HepG2 (cell line): ENCODE measurements around the gene OGFR. TPM values are rescaled to one million over a fixed set of nuclear protein-coding genes. Genes with fewer than 3 reads are reported as not detected.

Experiments
- FOXO1 ChIP-seq: sonication (generic); formaldehyde crosslinking; IDR thresholded peaks from 2 replicates; pipeline ENCODE4 v1.4.0; 2020; ENCODE audit warnings: missing genetic modification reagents
- HDAC6 ChIP-seq: fragments of 200-600 bp; sonication (generic); IDR thresholded peaks from 2 replicates; pipeline ENCODE4 v1.7.0; 2017; ENCODE audit warnings: mild to moderate bottlenecking, antibody characterized with exemption, low read length, low read depth
- HOXA3 ChIP-seq: sonication (generic); formaldehyde crosslinking; IDR thresholded peaks from 2 replicates; pipeline ENCODE4 v1.5.0; 2020; ENCODE audit warnings: missing genetic modification reagents
- HOXA9 ChIP-seq: sonication (generic); formaldehyde crosslinking; IDR thresholded peaks from 2 replicates; pipeline ENCODE4 v1.8.1; 2022; ENCODE audit warnings: missing genetic modification reagents, mild to moderate bottlenecking, moderate library complexity, borderline replicate concordance
- LBX2 ChIP-seq: sonication (generic); formaldehyde crosslinking; IDR thresholded peaks from 2 replicates; pipeline ENCODE4 v1.5.0; 2020; ENCODE audit warnings: missing genetic modification reagents, mild to moderate bottlenecking, borderline replicate concordance
- MBD4 ChIP-seq: IDR thresholded peaks from 2 replicates; pipeline ENCODE4 v1.6.1; 2012; ENCODE audit warnings: low read length, inconsistent platforms, borderline replicate concordance
- MED8 ChIP-seq: sonication (generic); formaldehyde crosslinking; IDR thresholded peaks from 2 replicates; pipeline ENCODE4 v1.8.1; 2023; ENCODE audit warnings: mild to moderate bottlenecking, missing genetic modification reagents; ENCODE audit not compliant: insufficient replicate concordance
- MTA3 ChIP-seq: sonication (generic); formaldehyde crosslinking; IDR thresholded peaks from 2 replicates; pipeline ENCODE4 v1.4.0; 2020; ENCODE audit warnings: missing genetic modification reagents
- PCBP1 ChIP-seq: fragments of 200-400 bp; formaldehyde crosslinking; IDR thresholded peaks from 2 replicates; pipeline ENCODE4 v1.6.1; 2017; ENCODE audit warnings: mild to moderate bottlenecking, low read depth, low read length, borderline replicate concordance
- REPIN1 ChIP-seq: sonication (generic); formaldehyde crosslinking; IDR thresholded peaks from 2 replicates; pipeline ENCODE4 v1.8.0; 2022; ENCODE audit warnings: missing genetic modification reagents, low read depth, mild to moderate bottlenecking, borderline replicate concordance
- RXRB ChIP-seq: IDR thresholded peaks from 2 replicates; pipeline ENCODE4 v1.6.1; 2016; ENCODE audit warnings: borderline replicate concordance, missing genetic modification reagents, missing compliant biosample characterization
- SIN3A ChIP-seq: IDR thresholded peaks from 2 replicates; pipeline ENCODE4 v1.6.1; 2011; ENCODE audit warnings: low read depth, mild to moderate bottlenecking, control low read depth, low read length, borderline replicate concordance
- TGIF2 ChIP-seq: IDR thresholded peaks from 2 replicates; pipeline ENCODE4 v1.6.1; 2016; ENCODE audit warnings: control low read depth, missing compliant biosample characterization
- THAP11 ChIP-seq: IDR thresholded peaks from 2 replicates; pipeline ENCODE4 v1.6.1; 2016; ENCODE audit warnings: missing biosample characterization, missing genetic modification reagents
- ZNF101 ChIP-seq: sonication (generic); formaldehyde crosslinking; IDR thresholded peaks from 2 replicates; pipeline ENCODE4 v1.4.0; 2020; ENCODE audit warnings: mild to moderate bottlenecking, low read depth, missing genetic modification reagents, borderline replicate concordance
- ZNF3 ChIP-seq: IDR thresholded peaks from 2 replicates; pipeline ENCODE4 v1.7.0; 2017; ENCODE audit warnings: inconsistent platforms
- ZNF354B ChIP-seq: sonication (generic); formaldehyde crosslinking; IDR thresholded peaks from 2 replicates; pipeline ENCODE4 v1.8.0; 2022; ENCODE audit warnings: mild to moderate bottlenecking, missing genetic modification reagents
- ZNF530 ChIP-seq: sonication (generic); formaldehyde crosslinking; IDR thresholded peaks from 2 replicates; pipeline ENCODE4 v1.5.0; 2020; ENCODE audit warnings: low read depth, mild to moderate bottlenecking, missing genetic modification reagents
- polyA plus RNA-seq, 8 experiments: library from polyadenylated mRNA; depleted of rRNA in 3 of 8; stranded (reverse) in 7 of 8; unstranded in 1 of 8; fragments of >200 nt; fragmentation: Illumina TruSeq in 4 of 8; extraction: Trizol in 4 of 8; gene quantifications; 2 replicates each; pipeline versions ENCODE4 v1.2.1 to v1.2.3, GENCODE V29; 2011 to 2016; ENCODE audit warnings: low read depth in 4 of 8, missing spikeins in 1 of 8, mixed read lengths in 1 of 8; ENCODE audit not compliant: insufficient read depth in 1 of 8
- total RNA-seq, 5 experiments: library from RNA; depleted of rRNA; stranded (reverse); fragments of >200 nt; fragmentation: Illumina TruSeq; extraction: Trizol; gene quantifications; 2 replicates each; pipeline ENCODE4 v1.2.3, GENCODE V29; 2016; ENCODE audit warnings: low read depth in 1 of 5
- TF ChIP-seq, protein P1 (sequence below): sonication (generic); formaldehyde crosslinking; IDR thresholded peaks from 2 replicates; pipeline ENCODE4 v1.9.0; 2021; ENCODE audit warnings: mild to moderate bottlenecking, missing genetic modification reagents
- TF ChIP-seq, protein P2 (sequence below): sonication (generic); formaldehyde crosslinking; IDR thresholded peaks from 2 replicates; pipeline ENCODE4 v1.9.0; 2021; ENCODE audit warnings: missing genetic modification reagents, mild to moderate bottlenecking, borderline replicate concordance

Gene OGFR
- total and polyA plus RNA-seq, 2 of the 13 experiments (the other 11 are each of a cell fraction or from before 2014, with no cell fraction given): 47.7 to 81.8 TPM

GRCh38 chr20:62794007-62794724 lies 10.5 kb upstream of the OGFR start (continued):
- TF ChIP-seq ZNF530 (CRISPR knock-in tag) (no peak), MED8 (CRISPR knock-in tag) (peak; percentile 52), ZNF101 (no peak), THAP11 (CRISPR knock-in tag) (peak; percentile 68), HOXA3 (CRISPR knock-in tag) (peak; percentile 55), MBD4 (no peak), SIN3A (peak; percentile 80; the same call in 1 of the 2 replicates), LBX2 (CRISPR knock-in tag) (peak; percentile 14; the same call in 1 of the 2 replicates), MTA3 (no peak), FOXO1 (peak; percentile 8; the same call in 1 of the 2 replicates), PCBP1 (peak; percentile 42; the same call in 1 of the 2 replicates), ZNF354B (CRISPR knock-in tag) (peak; percentile 82; the same call in 1 of the 2 replicates), RXRB (CRISPR knock-in tag) (no peak), HDAC6 (no peak), TGIF2 (CRISPR knock-in tag) (no peak), HOXA9 (CRISPR knock-in tag) (no peak), ZNF3 (CRISPR knock-in tag) (no peak), REPIN1 (CRISPR knock-in tag) (peak; percentile 46; the same call in 1 of the 2 replicates)
- TF ChIP-seq, protein P1, sequence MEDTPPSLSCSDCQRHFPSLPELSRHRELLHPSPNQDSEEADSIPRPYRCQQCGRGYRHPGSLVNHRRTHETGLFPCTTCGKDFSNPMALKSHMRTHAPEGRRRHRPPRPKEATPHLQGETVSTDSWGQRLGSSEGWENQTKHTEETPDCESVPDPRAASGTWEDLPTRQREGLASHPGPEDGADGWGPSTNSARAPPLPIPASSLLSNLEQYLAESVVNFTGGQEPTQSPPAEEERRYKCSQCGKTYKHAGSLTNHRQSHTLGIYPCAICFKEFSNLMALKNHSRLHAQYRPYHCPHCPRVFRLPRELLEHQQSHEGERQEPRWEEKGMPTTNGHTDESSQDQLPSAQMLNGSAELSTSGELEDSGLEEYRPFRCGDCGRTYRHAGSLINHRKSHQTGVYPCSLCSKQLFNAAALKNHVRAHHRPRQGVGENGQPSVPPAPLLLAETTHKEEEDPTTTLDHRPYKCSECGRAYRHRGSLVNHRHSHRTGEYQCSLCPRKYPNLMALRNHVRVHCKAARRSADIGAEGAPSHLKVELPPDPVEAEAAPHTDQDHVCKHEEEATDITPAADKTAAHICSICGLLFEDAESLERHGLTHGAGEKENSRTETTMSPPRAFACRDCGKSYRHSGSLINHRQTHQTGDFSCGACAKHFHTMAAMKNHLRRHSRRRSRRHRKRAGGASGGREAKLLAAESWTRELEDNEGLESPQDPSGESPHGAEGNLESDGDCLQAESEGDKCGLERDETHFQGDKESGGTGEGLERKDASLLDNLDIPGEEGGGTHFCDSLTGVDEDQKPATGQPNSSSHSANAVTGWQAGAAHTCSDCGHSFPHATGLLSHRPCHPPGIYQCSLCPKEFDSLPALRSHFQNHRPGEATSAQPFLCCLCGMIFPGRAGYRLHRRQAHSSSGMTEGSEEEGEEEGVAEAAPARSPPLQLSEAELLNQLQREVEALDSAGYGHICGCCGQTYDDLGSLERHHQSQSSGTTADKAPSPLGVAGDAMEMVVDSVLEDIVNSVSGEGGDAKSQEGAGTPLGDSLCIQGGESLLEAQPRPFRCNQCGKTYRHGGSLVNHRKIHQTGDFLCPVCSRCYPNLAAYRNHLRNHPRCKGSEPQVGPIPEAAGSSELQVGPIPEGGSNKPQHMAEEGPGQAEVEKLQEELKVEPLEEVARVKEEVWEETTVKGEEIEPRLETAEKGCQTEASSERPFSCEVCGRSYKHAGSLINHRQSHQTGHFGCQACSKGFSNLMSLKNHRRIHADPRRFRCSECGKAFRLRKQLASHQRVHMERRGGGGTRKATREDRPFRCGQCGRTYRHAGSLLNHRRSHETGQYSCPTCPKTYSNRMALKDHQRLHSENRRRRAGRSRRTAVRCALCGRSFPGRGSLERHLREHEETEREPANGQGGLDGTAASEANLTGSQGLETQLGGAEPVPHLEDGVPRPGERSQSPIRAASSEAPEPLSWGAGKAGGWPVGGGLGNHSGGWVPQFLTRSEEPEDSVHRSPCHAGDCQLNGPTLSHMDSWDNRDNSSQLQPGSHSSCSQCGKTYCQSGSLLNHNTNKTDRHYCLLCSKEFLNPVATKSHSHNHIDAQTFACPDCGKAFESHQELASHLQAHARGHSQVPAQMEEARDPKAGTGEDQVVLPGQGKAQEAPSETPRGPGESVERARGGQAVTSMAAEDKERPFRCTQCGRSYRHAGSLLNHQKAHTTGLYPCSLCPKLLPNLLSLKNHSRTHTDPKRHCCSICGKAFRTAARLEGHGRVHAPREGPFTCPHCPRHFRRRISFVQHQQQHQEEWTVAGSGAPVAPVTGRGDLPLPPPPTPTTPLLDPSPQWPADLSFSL (CRISPR knock-in tag): no peak
- TF ChIP-seq, protein P2, sequence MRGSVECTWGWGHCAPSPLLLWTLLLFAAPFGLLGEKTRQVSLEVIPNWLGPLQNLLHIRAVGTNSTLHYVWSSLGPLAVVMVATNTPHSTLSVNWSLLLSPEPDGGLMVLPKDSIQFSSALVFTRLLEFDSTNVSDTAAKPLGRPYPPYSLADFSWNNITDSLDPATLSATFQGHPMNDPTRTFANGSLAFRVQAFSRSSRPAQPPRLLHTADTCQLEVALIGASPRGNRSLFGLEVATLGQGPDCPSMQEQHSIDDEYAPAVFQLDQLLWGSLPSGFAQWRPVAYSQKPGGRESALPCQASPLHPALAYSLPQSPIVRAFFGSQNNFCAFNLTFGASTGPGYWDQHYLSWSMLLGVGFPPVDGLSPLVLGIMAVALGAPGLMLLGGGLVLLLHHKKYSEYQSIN (CRISPR knock-in tag): no peak
